Skin of body (tissue), 2 donors: Measurements from ENCODE around the gene VEGFD. TPM values are rescaled to one million over a fixed set of nuclear protein-coding genes. Genes with fewer than 3 reads are reported as not detected.
"Not testable (repeated sequence)": the region's sequence is repeated elsewhere in the genome, so short reads cannot be mapped to it uniquely, and the experiment has no call there.

ENCODE experiments used
- DNase-seq: peaks from one replicate; lab custom pipeline; 2025; lab: John Stamatoyannopoulos, UW
- total RNA-seq: library from RNA; depleted of rRNA; stranded (reverse); fragments of >200 nt; gene quantifications from one replicate; pipeline ENCODE4 v1.2.3, GENCODE V29; 2014

Gene VEGFD
- total RNA-seq, 1 donor from 2014 or later, result 2.6 TPM

- no peak for DNase-seq
Measured at GRCh38 chrX:15311119-15311518, 73.1 kb downstream of the VEGFD start.

- peak; percentile 75 for DNase-seq
Measured at GRCh38 chrX:15310117-15310516, 74.1 kb downstream of the VEGFD start.

- DNase-seq, result not testable (repeated sequence)
Measured at GRCh38 chrX:15305899-15306298, 78.3 kb downstream of the VEGFD start.

GRCh38 chrX:15301924-15302323 is 82.3 kb downstream of the VEGFD start:
- no peak for DNase-seq

- DNase-seq, result peak; percentile 13
Measured at GRCh38 chrX:15299941-15300851, 84.0 kb downstream of the VEGFD start.

GRCh38 chrX:15298780-15299179 is 85.4 kb downstream of the VEGFD start:
- no peak for DNase-seq

- no peak for DNase-seq
Measured at GRCh38 chrX:15298201-15298600, 86.0 kb downstream of the VEGFD start.

Other genes with a start within 250 kb of the VEGFD start
- 1.7 TPM for gene ASB9, start 114.3 kb downstream of the VEGFD start, total RNA-seq
- 4.8 TPM for gene ASB11, start 68.8 kb downstream of the VEGFD start, total RNA-seq
- 22.2 TPM for gene PIGA, start 48.9 kb downstream of the VEGFD start, total RNA-seq
- 4.6 TPM for gene PIR, start 108.9 kb upstream of the VEGFD start, total RNA-seq
- 2.6 TPM for gene BMX, start 116.4 kb upstream of the VEGFD start, total RNA-seq
- gene ACE2, start 216.5 kb upstream of the VEGFD start, total RNA-seq, result not detected